ENCODE results near the gene SLC6A3. TPM values are rescaled to one million over a fixed set of nuclear protein-coding genes. Genes with fewer than 3 reads are reported as not detected.

Gene SLC6A3
- total RNA-seq, 1 donor = not detected

DNA sequence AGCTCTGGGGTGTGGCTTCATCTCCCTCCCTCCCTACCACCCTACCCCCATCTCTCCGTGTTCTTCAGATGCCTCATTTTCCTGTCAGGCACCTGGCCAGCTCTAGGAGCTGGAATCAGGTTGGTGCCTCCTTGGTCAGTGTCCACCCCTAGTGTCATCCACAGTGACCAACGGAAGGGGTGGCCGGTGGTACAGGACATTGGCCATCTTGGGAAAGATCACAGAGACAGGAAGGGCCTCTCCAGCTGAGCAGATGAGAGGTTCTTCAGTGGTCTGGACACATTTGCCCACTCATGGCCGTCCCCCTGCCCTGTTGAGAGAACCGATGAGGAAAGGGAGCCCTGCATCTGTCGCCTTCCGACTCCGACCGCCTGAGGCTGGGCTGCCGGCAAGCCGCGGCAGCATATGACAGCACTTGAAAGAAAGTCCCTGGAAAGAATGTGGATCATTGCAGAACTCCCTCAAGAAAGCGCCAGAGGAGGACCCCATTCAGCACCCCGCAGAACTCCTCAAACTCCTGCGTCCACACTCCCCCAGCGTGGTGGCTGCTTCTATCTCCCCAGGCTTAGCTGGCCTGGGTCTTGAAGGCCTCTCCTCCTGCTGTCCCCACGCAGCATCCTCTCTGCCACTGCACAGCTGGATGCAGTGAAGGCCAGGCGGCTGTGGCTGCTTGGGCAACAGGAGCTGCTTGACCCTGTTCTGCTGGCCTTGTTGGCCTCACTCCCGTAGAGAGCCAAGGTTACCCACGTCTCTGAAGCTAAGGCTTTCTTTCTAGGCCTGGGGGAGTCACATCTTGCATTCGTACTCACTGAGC, 98.4 kb downstream of the SLC6A3 start:
- Histone ChIP-seq H3K4me1 (ENCODE audit: insufficient read depth, low read length) (peaks cover 16% of the 10 kb centered on the region), H3K79me2 (ENCODE audit: insufficient read depth, low read length) (peaks cover 27% of the 10 kb centered on the region), H4K20me1 (ENCODE audit: insufficient read depth, low read length) (peaks cover 5% of the 10 kb centered on the region), H3K27ac (ENCODE audit: low read depth, low read length) (no peak overlapping the region), H3K36me3 (ENCODE audit: insufficient read depth, low read length) (peaks cover 12% of the 10 kb centered on the region), H3K9me3 (ENCODE audit: low read depth, low read length) (no peaks in the 10 kb centered on the region), H3K4me3 (ENCODE audit: insufficient read depth, low read length) (no peak overlapping the region), H3K27me3 (ENCODE audit: insufficient read depth, low read length) (no peaks in the 10 kb centered on the region), H3K4me2 (ENCODE audit: insufficient read depth, low read length) (no peak overlapping the region), H2AFZ (ENCODE audit: low read length) (no peak overlapping the region)
- TF ChIP-seq, protein P1, sequence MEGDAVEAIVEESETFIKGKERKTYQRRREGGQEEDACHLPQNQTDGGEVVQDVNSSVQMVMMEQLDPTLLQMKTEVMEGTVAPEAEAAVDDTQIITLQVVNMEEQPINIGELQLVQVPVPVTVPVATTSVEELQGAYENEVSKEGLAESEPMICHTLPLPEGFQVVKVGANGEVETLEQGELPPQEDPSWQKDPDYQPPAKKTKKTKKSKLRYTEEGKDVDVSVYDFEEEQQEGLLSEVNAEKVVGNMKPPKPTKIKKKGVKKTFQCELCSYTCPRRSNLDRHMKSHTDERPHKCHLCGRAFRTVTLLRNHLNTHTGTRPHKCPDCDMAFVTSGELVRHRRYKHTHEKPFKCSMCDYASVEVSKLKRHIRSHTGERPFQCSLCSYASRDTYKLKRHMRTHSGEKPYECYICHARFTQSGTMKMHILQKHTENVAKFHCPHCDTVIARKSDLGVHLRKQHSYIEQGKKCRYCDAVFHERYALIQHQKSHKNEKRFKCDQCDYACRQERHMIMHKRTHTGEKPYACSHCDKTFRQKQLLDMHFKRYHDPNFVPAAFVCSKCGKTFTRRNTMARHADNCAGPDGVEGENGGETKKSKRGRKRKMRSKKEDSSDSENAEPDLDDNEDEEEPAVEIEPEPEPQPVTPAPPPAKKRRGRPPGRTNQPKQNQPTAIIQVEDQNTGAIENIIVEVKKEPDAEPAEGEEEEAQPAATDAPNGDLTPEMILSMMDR (IDR thresholded peaks at IDR 0.05; ENCODE audit: extremely low read depth, low read depth, low read length) = no peak
- DNase-seq (ENCODE audit: insufficient read length, low spot score, missing footprints) = peak; percentile 74

DNA sequence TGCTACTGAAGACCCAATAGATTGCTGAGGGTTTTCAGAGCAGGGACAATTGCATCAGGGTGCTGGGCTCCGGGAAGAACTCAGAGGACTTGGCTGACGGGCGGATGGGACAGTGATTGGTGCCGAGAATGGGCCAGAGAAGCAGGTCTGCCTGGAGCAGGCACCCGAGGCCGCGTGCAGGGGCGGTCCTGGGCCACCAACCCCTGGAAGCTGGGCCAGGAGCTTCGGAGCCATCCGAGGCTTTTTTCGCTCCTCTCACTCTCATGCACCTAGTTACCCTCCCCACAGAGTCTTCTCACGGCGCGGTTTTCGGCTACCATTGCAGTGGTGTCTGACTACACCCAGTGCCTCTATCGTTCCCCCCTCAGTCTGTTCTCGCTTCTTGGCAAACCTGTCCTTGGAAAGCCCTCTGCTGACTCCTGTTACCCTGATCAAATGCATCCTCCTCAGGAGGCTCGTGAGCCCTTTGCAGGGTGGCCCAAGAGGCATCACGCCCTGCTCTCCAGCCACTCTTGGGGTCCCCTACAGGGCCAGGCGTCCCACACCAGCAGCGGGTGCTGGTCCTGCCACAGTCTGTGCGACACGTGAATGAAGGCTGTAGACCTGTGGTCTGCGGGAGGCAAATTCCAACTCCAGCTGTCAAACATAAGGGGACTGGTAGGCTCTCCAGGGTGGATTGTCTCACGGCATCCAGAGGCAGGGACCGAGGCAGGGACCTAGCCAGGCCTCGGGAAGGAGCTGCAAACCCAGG, 99.2 kb downstream of the SLC6A3 start:
- TF ChIP-seq, protein P1 (IDR thresholded peaks at IDR 0.05; ENCODE audit: extremely low read depth, low read depth, low read length) = no peak
- peaks cover 16% of the 10 kb centered on the region for H3K4me1 ChIP-seq (ENCODE audit: insufficient read depth, low read length)
- H3K9me3 ChIP-seq (ENCODE audit: low read depth, low read length) = no peaks in the 10 kb centered on the region
- no peak overlapping the region for H2AFZ ChIP-seq (ENCODE audit: low read length)
- peaks cover 11% of the 10 kb centered on the region for H4K20me1 ChIP-seq (ENCODE audit: insufficient read depth, low read length)
- no peaks in the 10 kb centered on the region for H3K27me3 ChIP-seq (ENCODE audit: insufficient read depth, low read length)
- peaks cover 29% of the 10 kb centered on the region for H3K79me2 ChIP-seq (ENCODE audit: insufficient read depth, low read length)
- H3K4me2 ChIP-seq (ENCODE audit: insufficient read depth, low read length) = peak overlapping the region; percentile 90
- peak; percentile 76 for DNase-seq (ENCODE audit: insufficient read length, low spot score, missing footprints)
- H3K4me3 ChIP-seq (ENCODE audit: insufficient read depth, low read length) = peak overlapping the region; percentile 85
- peaks cover 20% of the 10 kb centered on the region for H3K36me3 ChIP-seq (ENCODE audit: insufficient read depth, low read length)
- peak overlapping the region; percentile 92 for H3K27ac ChIP-seq (ENCODE audit: low read depth, low read length)

DNA sequence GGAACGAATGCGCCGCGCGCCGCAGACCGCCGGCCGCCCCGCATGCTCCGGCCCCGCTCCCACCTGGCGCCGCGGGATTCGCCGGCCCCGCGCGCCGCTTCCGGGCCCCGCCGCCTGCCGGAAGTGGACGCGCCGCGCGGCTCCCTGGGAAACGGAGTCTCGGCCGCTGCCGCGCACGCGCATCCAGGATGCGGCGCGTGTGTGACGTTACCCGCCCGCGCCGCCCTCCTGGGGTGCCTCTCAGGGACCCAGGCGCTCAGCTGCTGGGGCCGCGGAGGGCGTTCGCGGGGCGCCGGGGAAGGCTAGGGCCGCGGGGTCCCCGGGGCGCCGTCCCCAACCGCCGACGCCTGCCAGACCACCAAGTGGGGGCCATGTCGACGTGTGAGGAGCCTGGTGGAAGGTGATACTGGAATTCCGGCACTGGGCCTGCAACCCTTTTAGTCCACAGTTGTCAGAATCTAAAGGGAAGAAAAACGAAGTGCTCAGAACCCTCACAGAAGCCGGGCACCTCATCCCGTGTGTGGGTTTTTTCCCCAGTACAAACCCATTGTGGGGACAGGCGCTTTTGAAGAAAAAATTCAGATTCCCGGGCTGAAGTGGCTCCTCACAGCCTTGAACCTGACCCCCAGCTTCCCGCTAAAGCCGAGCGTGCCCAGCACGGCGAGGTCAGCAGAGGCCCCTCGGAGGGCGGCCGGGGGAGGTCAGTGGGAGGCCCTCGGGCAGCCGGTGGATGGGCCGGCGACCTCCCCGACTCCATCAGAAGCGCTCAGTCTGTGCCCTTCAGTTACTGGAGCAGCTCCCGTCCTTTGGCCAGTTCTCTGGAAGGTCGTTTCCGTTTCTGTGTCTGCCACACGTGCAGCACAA, 100.0 kb downstream of the SLC6A3 start, which contains the start of gene CLPTM1L:
TSS of gene CLPTM1L (minus strand) at position 125 of the 864 bp plus-strand sequence. CDS start 258 bp downstream, outside the sequence.
- H3K36me3 ChIP-seq (ENCODE audit: insufficient read depth, low read length) = peaks cover 27% of the 10 kb centered on the region
- peak within 1 kb of the TSS; percentile 85 for H3K4me3 ChIP-seq (ENCODE audit: insufficient read depth, low read length)
- peak within 1 kb of the TSS; percentile 90 for H3K4me2 ChIP-seq (ENCODE audit: insufficient read depth, low read length)
- TF ChIP-seq, protein P1 (IDR thresholded peaks at IDR 0.05; ENCODE audit: extremely low read depth, low read depth, low read length) = no peak
- no peaks in the 10 kb centered on the region for H3K9me3 ChIP-seq (ENCODE audit: low read depth, low read length)
- H3K4me1 ChIP-seq (ENCODE audit: insufficient read depth, low read length) = peaks cover 16% of the 10 kb centered on the region
- DNase-seq (ENCODE audit: insufficient read length, low spot score, missing footprints) = peak; percentile 100
- H3K79me2 ChIP-seq (ENCODE audit: insufficient read depth, low read length) = peaks cover 32% of the 10 kb centered on the region
- no peaks in the 10 kb centered on the region for H3K27me3 ChIP-seq (ENCODE audit: insufficient read depth, low read length)
- peaks cover 11% of the 10 kb centered on the region for H4K20me1 ChIP-seq (ENCODE audit: insufficient read depth, low read length)
- H3K27ac ChIP-seq (ENCODE audit: low read depth, low read length) = peak within 1 kb of the TSS; percentile 92
- peak within 1 kb of the TSS; percentile 92 for H2AFZ ChIP-seq (ENCODE audit: low read length)
